Measurements from ENCODE around the gene AHRR.
A peak's percentile ranks its signal among the peaks of the same experiment; 100 is the strongest.

AHRR gene

GRCh38 chr5:435961-436640 is 114.6 kb downstream of the AHRR start:
- DNase-seq (ENCODE audit: insufficient read length, low spot score) (peak; percentile 57), FAIRE-seq (peak; percentile 81)

GRCh38 chr5:436641-436975 is 115.1 kb downstream of the AHRR start:
- DNase-seq (ENCODE audit: insufficient read length, low spot score) (no peak), FAIRE-seq (peak; percentile 20)

GRCh38 chr5:437281-437771 is 115.8 kb downstream of the AHRR start:
- FAIRE-seq = peak; percentile 40
- DNase-seq (ENCODE audit: insufficient read length, low spot score) = no peak

GRCh38 chr5:438481-438981 is 117.0 kb downstream of the AHRR start:
- FAIRE-seq (no peak), DNase-seq (ENCODE audit: insufficient read length, low spot score) (no peak)

- no peak for DNase-seq (ENCODE audit: insufficient read length, low spot score)
- FAIRE-seq = no peak
Observed at GRCh38 chr5:439181-439580, 117.7 kb downstream of the AHRR start.

GRCh38 chr5:439636-440035 is 118.1 kb downstream of the AHRR start:
- FAIRE-seq (no peak), DNase-seq (ENCODE audit: insufficient read length, low spot score) (no peak)

GRCh38 chr5:440401-441201 is 119.1 kb downstream of the AHRR start:
- peak; percentile 57 for FAIRE-seq

GRCh38 chr5:441996-442334 is 120.5 kb downstream of the AHRR start:
- DNase-seq (ENCODE audit: insufficient read length, low spot score) = no peak
- FAIRE-seq = no peak

More at GRCh38 chr5:440401-441201, 119.1 kb downstream of the AHRR start:
- DNase-seq (ENCODE audit: insufficient read length, low spot score) = no peak

GRCh38 chr5:442335-443238 is 121.1 kb downstream of the AHRR start, which contains the start of gene EXOC3:
EXOC3 (plus strand) TSS chr5:443176; CDS start chr5:446206, 3,030 bp downstream.
- FAIRE-seq (peak; percentile 65), DNase-seq (ENCODE audit: insufficient read length, low spot score) (peak; percentile 98)

GRCh38 chr5:443239-444151 is 122.0 kb downstream of the AHRR start:
- peak; percentile 66 for DNase-seq (ENCODE audit: insufficient read length, low spot score)

GRCh38 chr5:444226-444625 is 122.7 kb downstream of the AHRR start:
- no peak for DNase-seq (ENCODE audit: insufficient read length, low spot score)
- no peak for FAIRE-seq

More at GRCh38 chr5:443239-444151, 122.0 kb downstream of the AHRR start:
- FAIRE-seq = no peak

GRCh38 chr5:445591-445990 is 124.1 kb downstream of the AHRR start:
- DNase-seq (ENCODE audit: insufficient read length, low spot score) (no peak), FAIRE-seq (no peak)

GRCh38 chr5:446066-446882 is 124.8 kb downstream of the AHRR start:
- DNase-seq (ENCODE audit: insufficient read length, low spot score) (no peak), FAIRE-seq (no peak)

GRCh38 chr5:446883-447263 is 125.4 kb downstream of the AHRR start:
- DNase-seq (ENCODE audit: insufficient read length, low spot score) (peak; percentile 73), FAIRE-seq (no peak)

- FAIRE-seq = peak; percentile 26
- no peak for DNase-seq (ENCODE audit: insufficient read length, low spot score)
Observed at GRCh38 chr5:447501-447900, 126.0 kb downstream of the AHRR start.

GRCh38 chr5:448061-448765 is 126.7 kb downstream of the AHRR start:
- no peak for DNase-seq (ENCODE audit: insufficient read length, low spot score)
- FAIRE-seq = no peak

- FAIRE-seq (peak; percentile 59), DNase-seq (ENCODE audit: insufficient read length, low spot score) (no peak)
Observed at GRCh38 chr5:448766-449090, 127.2 kb downstream of the AHRR start.

- no peak for DNase-seq (ENCODE audit: insufficient read length, low spot score)
- FAIRE-seq = peak; percentile 55
Observed at GRCh38 chr5:449151-449550, 127.6 kb downstream of the AHRR start.
